Measurements from ENCODE around the gene SOCS3. TPM values are rescaled to one million over a fixed set of nuclear protein-coding genes. Genes with fewer than 3 reads are reported as not detected.
"Not testable (repeated sequence)": the region's sequence is repeated elsewhere in the genome, so short reads cannot be mapped to it uniquely, and the experiment has no call there.

SOCS3 gene
- total RNA-seq, 2 experiments from 2014 or later = 22.2 to 24.4 TPM

GRCh38 chr17:78342449-78343186 lies 17.3 kb downstream of the SOCS3 start:
- Mint-ChIP-seq H3K27ac (peak overlapping the region; percentile 91), H3K9me3 (no peaks in the 10 kb centered on the region), H3K27me3 (no peaks in the 10 kb centered on the region), H3K4me1 (peaks cover 63% of the 10 kb centered on the region), H3K4me3 (peak overlapping the region; percentile 62), H3K36me3 (ENCODE audit: low read depth) (no peaks in the 10 kb centered on the region)
- DNase-seq = no peak
- CTCF ChIA-PET = interaction anchor here (0.8 to 2.0 kb wide), 5 partner anchors 8 to 92 kb away, joined by 3 to 10 read pairs (median 3); no protein-coding TSS in a partner anchor
- POLR2A ChIA-PET = no interaction called here

- Mint-ChIP-seq H3K4me1 (peaks cover 60% of the 10 kb centered on the region), H3K36me3 (ENCODE audit: low read depth) (no peaks in the 10 kb centered on the region), H3K9me3 (no peaks in the 10 kb centered on the region), H3K4me3 (no peak overlapping the region), H3K27me3 (peaks cover 2% of the 10 kb centered on the region), H3K27ac (no peak overlapping the region)
- ChIA-PET POLR2A (no interaction called here), CTCF (interaction anchor here (0.8 to 2.0 kb wide), 6 partner anchors 8 to 92 kb away, joined by 3 to 10 read pairs (median 4); no protein-coding TSS in a partner anchor)
- DNase-seq = no peak
These were observed 18.1 kb downstream of the SOCS3 start for GRCh38 chr17:78341559-78342448.

DNA sequence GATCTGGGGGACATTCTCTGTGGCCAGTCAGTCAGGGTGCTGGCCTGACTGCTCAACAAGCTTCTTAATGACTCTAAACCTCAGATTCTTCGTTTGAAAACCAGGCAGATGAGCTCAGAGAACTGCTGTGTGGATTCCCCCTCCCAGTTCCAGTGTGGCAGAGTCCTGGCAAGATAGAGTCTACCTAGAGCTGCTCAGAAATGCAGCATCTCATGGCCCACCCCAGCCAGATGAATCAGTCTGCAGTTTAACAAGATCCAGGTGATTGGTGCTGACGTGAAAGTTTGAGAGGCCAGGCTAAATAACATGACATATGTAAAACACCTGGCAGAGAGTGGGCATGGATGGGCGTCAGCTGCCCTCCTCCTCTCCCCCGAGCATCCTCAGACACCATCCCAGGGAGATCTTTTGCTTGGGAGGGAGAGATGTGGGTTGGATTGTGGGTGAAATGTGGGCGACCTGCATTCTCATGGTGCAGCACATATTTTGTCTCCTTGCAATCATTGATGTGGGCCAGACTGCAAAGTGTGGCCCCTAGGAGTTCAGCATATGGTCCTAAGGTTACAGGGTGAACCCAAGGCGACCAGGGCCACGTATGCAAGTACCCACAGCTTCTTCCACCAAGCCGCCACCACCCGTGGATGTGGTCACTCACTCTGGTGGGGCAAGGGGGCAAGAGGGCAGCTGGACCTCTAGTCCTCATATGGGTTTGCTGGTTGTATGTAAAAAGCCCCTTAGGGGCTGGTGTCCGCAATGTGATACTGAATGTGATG lies 19.5 kb downstream of the SOCS3 start:
- Mint-ChIP-seq H3K27me3 (peaks cover 3% of the 10 kb centered on the region), H3K36me3 (ENCODE audit: low read depth) (no peaks in the 10 kb centered on the region), H3K27ac (no peak overlapping the region), H3K4me1 (peaks cover 49% of the 10 kb centered on the region), H3K4me3 (peak overlapping the region; percentile 9), H3K9me3 (no peaks in the 10 kb centered on the region)
- CTCF ChIA-PET = interaction anchor here (0.8 to 2.7 kb wide), 9 partner anchors 11 to 90 kb away, joined by 3 to 10 read pairs (median 3); no protein-coding TSS in a partner anchor
- no peak for DNase-seq
- POLR2A ChIA-PET = no interaction called here

DNA sequence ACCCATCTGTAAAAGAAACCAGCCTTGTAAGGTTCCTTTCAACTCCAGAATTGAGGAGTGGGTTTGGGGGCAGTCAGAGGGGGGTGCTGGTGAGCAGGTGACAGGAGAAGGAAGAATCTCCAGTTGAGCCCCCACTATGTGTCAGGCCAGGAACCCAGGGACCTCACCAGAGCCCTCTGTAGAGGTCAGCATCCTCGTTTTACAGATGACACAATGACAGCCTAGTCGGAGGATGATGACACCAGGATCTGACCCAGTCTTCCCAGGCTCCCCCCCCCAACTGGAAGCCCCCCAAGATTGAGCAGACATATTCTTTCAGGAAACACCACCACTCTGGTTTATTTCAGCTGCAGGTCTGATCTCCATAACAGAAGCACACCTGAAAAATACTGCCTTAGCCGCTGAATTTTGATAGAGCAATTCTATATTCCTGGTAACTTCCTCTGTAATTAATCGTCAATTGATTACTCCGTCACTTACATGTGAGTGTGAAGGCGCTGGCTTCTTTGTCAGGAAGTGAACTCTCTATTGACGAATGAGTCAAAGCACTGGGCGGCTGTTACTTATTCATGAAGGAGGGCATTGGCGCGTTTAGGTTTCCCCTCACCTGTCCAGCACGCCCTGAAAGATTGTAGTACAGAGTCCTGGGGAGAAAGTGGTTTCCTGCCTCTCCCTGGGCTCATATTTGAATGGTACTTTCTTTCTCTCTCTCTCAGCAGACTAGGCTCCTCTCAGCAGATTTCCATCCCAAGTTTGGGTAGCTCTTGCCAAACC lies 21.2 kb downstream of the SOCS3 start:
- no peak overlapping the region for H3K4me3 Mint-ChIP-seq
- H3K27ac Mint-ChIP-seq = peak overlapping the region; percentile 73
- ChIA-PET POLR2A (no interaction called here), CTCF (interaction anchor here (0.6 to 2.7 kb wide), 5 partner anchors 9 to 871 kb away, joined by 3 to 10 read pairs (median 6); no protein-coding TSS in a partner anchor)
- no peaks in the 10 kb centered on the region for H3K36me3 Mint-ChIP-seq (ENCODE audit: low read depth)
- no peak for DNase-seq
- peaks cover 3% of the 10 kb centered on the region for H3K27me3 Mint-ChIP-seq
- H3K9me3 Mint-ChIP-seq = no peaks in the 10 kb centered on the region
- peaks cover 42% of the 10 kb centered on the region for H3K4me1 Mint-ChIP-seq

DNA sequence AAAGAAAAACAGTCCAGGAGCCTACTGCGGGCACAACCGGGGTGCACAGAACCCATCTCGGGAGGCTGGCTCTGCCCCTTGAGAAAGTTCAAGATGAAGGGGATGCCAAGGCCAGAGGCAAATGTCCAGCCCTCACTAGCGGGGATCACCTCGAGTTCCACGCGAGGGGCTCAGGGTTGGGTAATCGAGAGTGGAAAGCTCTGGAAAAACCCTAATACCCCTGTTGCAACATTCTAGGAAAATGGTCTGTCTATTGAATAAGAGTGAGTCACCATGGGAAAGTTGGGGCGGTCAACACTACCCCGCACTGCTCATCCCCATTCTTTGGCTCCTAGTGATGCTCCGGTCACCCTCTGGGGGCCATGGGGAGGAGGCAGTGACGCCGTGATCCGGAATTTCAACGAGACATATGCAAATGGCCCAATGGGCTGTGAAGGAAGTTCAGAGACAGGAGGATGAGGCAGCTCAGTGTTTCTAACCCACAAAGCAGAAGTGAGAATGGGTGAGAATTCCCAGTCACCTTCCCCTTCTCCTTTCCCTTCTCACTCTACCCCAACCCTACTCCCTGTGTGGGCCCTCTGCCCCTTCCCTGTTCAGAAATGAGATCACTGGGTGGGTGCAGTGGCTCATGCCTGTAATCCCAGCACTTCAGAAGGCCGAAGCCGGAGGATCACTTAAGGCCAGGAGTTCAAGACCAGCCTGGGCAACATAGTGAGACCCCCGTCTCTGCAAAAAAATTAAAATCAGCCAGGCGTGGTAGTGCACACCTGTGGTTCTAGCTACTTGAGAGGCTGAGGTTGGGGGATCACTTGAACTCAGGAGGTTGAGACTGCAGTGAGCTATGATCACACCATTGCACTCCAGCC lies 22.4 kb downstream of the SOCS3 start:
- H3K27me3 Mint-ChIP-seq = peaks cover 3% of the 10 kb centered on the region
- no peaks in the 10 kb centered on the region for H3K36me3 Mint-ChIP-seq (ENCODE audit: low read depth)
- no peak for DNase-seq
- peaks cover 40% of the 10 kb centered on the region for H3K4me1 Mint-ChIP-seq
- H3K27ac Mint-ChIP-seq = no peak overlapping the region
- CTCF ChIA-PET = interaction anchor here (0.6 to 2.7 kb wide), 4 partner anchors 11 to 119 kb away, joined by 3 to 6 read pairs (median 6); no protein-coding TSS in a partner anchor
- H3K4me3 Mint-ChIP-seq = no peak overlapping the region
- POLR2A ChIA-PET = no interaction called here
- H3K9me3 Mint-ChIP-seq = no peaks in the 10 kb centered on the region

DNA sequence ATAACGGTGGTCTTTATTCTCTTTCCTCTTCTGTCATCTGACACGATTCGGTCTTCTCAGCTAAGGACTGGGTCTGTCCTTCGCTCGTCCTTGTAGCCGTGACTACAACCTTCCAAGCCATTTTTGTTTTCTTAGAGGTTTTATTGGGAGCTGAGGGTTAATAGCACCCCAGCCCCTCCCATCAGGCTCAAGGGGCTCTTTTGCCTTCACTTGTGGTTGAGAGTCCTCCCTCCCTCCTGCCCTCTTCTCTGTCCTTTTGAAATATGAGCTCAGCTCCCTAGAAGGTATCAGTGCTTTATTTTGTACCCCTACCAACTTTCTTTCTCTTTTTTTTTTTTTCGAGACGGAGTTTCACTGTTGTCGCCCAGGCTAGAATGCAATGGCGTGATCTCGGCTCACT lies 24.7 kb downstream of the SOCS3 start:
- CTCF ChIA-PET = interaction anchor here (0.7 to 2.1 kb wide), 10 partner anchors 10 to 201 kb away, joined by 3 to 12 read pairs (median 4); no protein-coding TSS in a partner anchor
- POLR2A ChIA-PET = no interaction called here
- H3K9me3 Mint-ChIP-seq = no peaks in the 10 kb centered on the region
- H3K36me3 Mint-ChIP-seq (ENCODE audit: low read depth) = no peaks in the 10 kb centered on the region
- no peak overlapping the region for H3K4me3 Mint-ChIP-seq
- DNase-seq = no peak
- H3K27me3 Mint-ChIP-seq = peaks cover 3% of the 10 kb centered on the region
- peaks cover 43% of the 10 kb centered on the region for H3K4me1 Mint-ChIP-seq
- peak overlapping the region; percentile 46 for H3K27ac Mint-ChIP-seq

DNA sequence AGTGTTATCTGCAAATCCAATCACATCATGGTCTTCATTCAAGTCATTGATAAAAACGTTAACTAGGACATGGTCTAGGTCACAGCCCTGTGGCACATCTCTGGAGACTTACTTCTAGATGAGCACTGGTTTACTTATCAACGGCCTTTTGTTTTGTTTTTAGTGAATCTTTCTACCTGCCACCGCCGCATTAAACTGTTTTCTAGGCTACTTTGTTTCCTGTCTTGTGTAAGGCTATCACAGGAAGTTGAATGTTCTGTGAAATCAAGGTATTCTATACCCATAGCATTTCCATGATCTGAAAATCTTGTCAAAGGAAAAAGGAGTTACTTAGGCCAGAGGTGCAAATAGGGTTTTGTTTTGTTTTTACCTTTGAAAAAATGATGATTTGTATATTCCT lies 26.9 kb downstream of the SOCS3 start:
- H3K27me3 Mint-ChIP-seq = peaks cover 3% of the 10 kb centered on the region
- H3K4me3 Mint-ChIP-seq = no peak overlapping the region
- H3K36me3 Mint-ChIP-seq (ENCODE audit: low read depth) = no peaks in the 10 kb centered on the region
- ChIA-PET CTCF (no interaction called here), POLR2A (interaction anchor here (0.6 kb wide), 1 partner anchor 22 kb away, joined by 9 read pairs; no protein-coding TSS in a partner anchor)
- H3K27ac Mint-ChIP-seq = peak overlapping the region; percentile 72
- no peaks in the 10 kb centered on the region for H3K9me3 Mint-ChIP-seq
- peaks cover 38% of the 10 kb centered on the region for H3K4me1 Mint-ChIP-seq
- DNase-seq = no peak

DNA sequence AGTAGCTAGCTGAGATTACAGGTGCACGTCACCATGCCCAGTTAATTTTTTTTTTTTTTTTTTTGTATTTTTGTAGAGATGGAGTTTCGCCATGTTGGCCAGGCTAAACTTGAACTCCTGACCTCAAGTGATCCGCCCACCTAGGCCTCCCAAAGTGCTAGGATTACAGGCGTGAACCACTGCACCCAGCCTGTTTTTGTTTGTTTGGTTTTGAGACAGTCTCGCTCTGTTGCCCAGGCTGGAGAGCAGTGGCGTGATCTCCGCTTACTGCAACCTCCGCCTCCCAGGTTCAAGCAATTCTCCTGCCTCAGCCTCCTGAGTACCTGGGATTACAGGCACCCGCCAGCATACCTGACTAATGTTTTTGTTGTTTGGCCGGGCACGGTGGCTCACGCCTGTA lies 28.5 kb downstream of the SOCS3 start:
- POLR2A ChIA-PET = not testable (repeated sequence)

GRCh38 chr17:78330570-78331224 lies 29.2 kb downstream of the SOCS3 start:
- Mint-ChIP-seq H3K4me3 (no peak overlapping the region), H3K27me3 (no peaks in the 10 kb centered on the region), H3K36me3 (ENCODE audit: low read depth) (no peaks in the 10 kb centered on the region), H3K4me1 (peaks cover 38% of the 10 kb centered on the region), H3K9me3 (no peaks in the 10 kb centered on the region), H3K27ac (no peak overlapping the region)
- ChIA-PET POLR2A (no interaction called here), CTCF (interaction anchor here (0.6 to 2.5 kb wide), 3 partner anchors 9 to 12 kb away, joined by 3 to 10 read pairs (median 4); no protein-coding TSS in a partner anchor)
- DNase-seq = no peak

More for the DNA sequence above, 28.5 kb downstream of the SOCS3 start:
- H3K9me3 Mint-ChIP-seq; DNase-seq; H3K4me3 Mint-ChIP-seq; H3K36me3 Mint-ChIP-seq (ENCODE audit: low read depth); H3K27me3 Mint-ChIP-seq: not testable (repeated sequence)
- Mint-ChIP-seq H3K27ac (peak overlapping the region; percentile 57), H3K4me1 (peaks cover 38% of the 10 kb centered on the region)
- CTCF ChIA-PET = interaction anchor here (0.6 to 1.2 kb wide), 2 partner anchors 9 to 11 kb away, joined by 3 to 4 read pairs; no protein-coding TSS in a partner anchor

DNA sequence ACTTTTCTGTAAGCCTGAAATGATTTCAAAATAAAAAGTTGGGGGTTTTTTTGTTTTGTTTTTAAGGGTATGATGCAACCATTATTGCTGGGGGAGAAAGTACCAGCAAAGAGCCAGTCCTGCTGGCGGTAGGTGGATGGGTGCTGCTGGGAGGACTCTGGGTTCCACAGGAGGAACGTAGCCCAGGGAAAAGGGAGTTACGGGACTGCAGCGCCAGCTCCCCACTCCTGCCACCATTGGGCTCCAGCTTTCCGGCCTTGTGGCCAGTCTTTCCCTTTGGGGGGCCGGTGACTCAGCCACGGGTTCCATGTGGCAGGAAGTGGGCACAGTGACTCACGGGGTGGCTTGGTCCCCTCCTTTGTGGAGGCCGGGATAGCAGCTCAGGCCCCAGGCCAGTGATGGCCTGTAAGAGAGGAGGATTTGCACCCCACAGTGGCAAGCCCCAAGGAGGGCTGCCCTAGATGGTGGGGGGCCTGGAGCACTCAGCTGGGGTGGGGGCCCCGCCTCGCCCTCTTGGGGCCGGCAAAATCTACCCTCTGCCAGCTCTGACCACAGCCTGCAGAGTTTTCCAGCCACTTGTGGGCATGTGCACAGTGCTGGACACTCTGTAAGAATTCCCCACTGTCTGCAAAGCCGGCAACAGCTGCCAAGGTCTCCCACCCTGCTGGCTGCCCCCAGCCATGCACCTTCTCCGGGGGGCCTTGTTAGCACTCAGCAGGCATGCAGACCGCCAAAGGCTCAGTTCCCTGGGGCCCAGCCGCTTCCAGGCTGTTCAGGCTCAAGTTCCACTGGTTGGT lies 30.4 kb downstream of the SOCS3 start:
- Mint-ChIP-seq H3K4me1 (peaks cover 40% of the 10 kb centered on the region), H3K36me3 (ENCODE audit: low read depth) (no peaks in the 10 kb centered on the region), H3K27me3 (no peaks in the 10 kb centered on the region), H3K27ac (no peak overlapping the region), H3K9me3 (no peaks in the 10 kb centered on the region), H3K4me3 (no peak overlapping the region)
- DNase-seq = no peak
- ChIA-PET CTCF (interaction anchor here (0.8 to 2.5 kb wide), 3 partner anchors 9 to 15 kb away, joined by 3 to 10 read pairs (median 4); no protein-coding TSS in a partner anchor), POLR2A (no interaction called here)

All from activated CD4-positive, alpha-beta T cell treated with anti-CD3 and anti-CD28 coated beads, Interleukin-2, amount 10 ng/mL, durations not matched to agents 7 days and 5 days (primary cell).